HPDE6-E6E7 (cell line): ENCODE measurements around the gene EFHD2.
"Not testable (repeated sequence)": the region's sequence is repeated elsewhere in the genome, so short reads cannot be mapped to it uniquely, and the experiment has no call there.

Experiments
- DNase-seq: peaks from one replicate; pipeline ENCODE4 v3.0.0; 2011; ENCODE audit warnings: missing footprints; ENCODE audit errors: extremely low spot score

Gene EFHD2

DNA sequence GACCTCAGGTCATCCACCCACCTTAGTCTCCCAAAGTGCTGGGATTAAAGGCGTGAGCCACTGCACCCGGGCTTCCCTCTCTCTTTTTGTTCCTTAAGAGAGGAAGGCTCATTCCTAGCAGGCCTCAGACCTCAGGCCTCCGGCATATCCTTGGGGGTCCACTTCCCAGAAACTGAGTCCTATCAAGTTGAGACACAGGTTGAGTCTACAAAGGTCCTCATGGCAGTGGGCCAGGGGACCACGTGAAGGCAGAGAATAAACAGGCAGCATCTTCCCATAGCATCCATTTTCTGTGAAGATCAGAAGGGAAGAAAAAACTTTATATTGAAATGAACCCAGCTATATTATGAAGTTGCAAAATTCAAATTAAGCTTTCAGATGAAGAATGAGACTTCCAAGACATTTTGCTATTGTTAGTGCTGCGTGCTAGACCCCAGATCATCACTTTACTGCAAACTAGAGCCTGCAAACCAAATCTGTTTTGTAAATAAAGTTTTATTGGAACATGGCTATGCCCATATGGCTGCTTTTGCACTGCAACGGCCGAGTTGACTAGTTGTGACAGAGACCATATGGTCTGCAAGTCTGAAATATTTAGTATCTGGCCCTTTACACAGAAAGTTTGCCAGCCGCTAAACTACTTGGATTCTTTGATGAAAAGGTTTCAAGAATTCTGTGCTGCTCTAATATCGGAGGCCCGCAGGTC is 43.3 kb downstream of the EFHD2 start:
- DNase-seq: no peak

DNA sequence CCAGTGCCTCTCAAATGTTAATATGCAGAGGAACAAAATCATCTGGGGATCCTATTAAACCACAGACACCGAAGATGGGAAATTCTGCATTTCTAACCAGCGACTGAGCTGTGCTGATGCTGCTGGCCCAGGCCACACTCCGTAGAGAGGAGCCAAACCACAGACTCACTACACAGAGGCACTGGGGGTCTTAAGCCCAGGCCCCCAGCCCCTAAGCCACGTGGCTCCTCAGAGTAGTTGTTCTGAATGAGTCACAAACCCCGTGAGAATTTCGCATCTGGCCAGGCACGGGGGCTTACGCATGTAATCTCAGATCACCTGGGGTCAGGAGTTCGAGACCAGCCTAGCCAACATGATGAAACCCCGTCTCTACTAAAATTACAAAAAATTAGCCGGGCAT is 44.0 kb downstream of the EFHD2 start:
- DNase-seq: no peak

DNA sequence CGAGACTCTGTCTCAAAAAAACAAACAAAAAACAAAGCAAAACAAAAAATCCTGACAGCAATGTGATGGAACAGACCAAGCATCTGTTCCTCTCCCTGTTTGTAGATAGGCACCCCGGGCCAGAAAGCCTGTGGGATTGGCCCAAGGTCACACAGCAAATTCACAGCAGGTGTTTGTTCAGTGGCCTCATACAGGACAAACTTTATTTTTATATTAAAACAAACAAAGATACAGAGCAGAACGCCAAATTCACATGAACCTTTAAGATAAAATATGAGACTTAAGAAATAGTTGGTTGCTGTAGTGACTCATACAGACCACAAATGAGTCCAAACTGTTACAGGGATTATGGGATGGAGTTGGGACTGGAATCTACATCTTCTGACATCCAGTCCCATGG is 44.6 kb downstream of the EFHD2 start:
- DNase-seq: no peak

DNA sequence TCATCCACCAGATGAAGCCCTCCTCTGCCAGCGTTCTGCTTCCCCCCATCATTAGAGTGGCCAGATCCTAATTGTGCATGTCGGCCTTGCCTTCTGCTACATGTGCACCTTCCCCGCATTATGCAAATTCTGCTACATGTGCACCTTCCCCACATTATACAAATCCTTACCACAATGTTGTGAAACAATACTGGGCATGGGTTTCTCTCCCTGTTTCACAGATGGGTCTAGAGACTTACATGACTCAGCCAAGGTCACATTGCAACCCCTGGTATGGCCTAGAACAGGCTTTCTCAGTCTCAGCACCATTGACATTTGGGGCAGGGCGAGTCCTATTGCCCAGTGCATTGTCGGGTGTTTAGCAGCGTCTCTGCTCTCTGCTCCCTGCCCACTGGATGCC is 45.8 kb downstream of the EFHD2 start:
- no peak for DNase-seq

DNA sequence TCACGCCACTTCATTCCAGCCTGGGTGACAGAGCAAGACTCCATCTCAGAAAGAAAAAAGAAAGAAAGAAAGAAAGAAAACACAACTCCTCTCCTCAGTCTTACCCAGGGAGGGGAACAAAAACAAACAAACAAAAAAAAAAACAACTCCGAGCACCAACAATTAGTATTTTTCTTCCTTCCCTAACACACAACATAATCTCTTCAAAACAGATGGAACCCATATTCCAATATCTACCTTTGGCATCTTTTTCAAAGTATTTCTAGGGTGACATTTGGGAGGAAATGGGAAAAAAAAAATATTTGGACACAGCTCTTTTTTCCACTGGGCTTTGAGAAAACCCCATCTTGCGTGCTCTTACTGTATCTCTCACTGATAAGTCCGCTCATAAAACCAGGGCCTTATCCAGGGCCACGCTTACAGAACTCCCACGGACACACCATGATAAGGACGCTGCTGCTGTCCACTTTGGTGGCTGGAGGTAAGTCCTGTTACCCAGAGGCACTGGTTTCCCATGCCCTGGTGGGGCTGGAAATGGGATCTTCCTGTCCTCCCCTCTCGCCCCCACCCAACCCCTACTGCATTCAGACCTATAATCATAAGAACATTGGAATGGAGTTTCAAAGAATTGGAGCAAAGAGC is 46.7 kb downstream of the EFHD2 start, which contains the start of gene CELA2A:
Gene CELA2A (plus strand): TSS at position 420 of the 642 bp plus-strand sequence. CDS start 22 bp downstream, at position 442.
- no peak for DNase-seq

DNA sequence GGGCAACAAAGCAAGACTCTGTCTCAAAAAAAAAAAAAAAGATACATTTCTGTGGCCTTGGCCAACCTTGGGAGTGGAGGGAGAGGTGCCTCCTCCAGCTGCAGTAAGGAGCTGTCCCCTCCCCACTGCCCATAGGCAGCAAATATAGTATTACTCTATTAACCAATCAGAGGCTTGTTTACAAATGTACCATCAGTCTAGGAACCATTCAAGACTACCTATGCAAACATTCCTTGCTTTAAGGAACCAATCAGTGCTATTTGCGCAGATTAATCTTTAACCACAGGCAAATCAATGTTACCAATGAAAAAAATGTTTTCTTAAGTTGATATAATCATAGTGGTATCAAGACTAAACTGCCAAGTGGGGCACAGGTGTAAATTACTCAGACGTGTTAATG is 47.9 kb downstream of the EFHD2 start:
- no peak for DNase-seq

DNA sequence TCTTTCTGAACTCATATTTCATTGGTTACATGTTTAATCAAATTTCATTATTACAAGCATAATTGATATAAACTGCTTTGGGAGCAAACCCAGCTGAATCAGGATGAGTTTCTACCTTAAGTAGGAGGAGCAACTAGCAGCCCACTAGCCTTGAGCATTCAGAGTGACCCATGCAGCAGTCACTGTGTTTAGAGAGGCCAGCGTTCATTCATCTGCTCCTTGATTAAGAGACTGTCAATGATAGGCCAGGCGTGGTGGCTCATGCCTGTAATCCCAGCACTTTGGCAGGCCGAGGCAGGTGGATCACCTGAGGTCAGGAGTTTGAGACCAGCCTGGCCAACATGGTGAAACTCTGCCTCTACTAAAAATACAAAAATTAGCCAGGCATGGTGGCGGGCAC is 48.7 kb downstream of the EFHD2 start:
- not testable (repeated sequence) for DNase-seq

DNA sequence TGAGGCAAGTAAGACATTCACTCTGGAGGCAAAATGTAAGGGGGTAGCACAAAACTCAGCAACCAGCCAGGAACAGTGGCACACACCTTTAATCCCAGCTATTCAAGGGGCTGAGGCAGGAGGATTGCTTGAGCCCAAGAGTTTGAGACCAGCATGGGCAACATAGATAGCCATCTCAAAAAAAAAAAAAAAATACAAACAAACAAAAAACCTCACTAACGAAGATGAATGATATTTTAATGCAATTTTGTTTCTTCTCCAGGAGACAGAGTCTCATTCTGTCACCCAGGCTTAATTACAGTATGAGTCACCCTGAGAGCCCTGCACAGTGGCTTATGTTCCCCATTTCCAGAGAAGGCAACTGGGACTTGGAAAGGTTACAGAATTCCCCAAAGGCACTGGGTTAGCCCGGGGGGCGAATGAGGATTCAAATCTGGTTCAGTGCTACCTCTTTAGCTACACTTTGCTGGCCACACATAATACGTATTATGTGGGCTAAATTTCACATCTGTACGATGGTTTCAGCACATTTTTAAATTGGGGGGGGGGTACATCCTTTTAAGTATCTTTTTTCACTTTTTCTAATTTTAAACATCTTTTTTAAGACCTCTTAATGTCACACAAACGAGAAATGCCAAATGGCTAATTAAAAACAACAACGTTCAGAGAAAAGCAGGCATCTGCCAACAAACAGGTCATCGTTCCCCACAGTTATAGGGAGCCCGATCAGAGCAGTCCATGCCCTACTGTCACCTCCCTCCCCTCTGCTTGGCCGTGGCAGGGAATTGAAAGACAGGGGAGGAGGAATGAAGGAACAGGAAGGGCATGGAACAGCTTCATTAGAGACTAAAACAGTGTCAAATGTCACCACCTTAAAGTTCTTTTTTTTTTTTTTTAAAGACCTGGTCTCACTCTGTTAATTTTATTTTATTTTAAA is 50.4 kb downstream of the EFHD2 start:
- no peak for DNase-seq

DNA sequence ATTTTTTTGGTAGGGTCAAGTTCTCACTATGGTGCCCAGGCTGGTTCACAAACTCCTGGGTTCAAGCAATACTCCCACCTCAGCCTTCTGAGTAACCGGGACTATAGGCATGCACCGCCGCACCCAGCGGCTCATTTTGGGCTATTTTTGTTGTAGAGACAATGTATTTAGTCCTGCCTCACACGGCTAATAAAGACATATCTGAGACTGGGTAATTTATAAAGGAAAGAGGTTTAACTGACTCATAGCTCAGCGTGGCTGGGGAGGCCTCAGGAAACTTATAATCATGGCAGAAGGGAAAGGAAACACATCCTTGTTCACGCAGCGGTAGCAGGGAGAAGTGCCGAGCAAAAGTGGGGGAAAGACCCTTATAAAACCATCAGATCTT is 51.0 kb downstream of the EFHD2 start:
- DNase-seq: no peak

DNA sequence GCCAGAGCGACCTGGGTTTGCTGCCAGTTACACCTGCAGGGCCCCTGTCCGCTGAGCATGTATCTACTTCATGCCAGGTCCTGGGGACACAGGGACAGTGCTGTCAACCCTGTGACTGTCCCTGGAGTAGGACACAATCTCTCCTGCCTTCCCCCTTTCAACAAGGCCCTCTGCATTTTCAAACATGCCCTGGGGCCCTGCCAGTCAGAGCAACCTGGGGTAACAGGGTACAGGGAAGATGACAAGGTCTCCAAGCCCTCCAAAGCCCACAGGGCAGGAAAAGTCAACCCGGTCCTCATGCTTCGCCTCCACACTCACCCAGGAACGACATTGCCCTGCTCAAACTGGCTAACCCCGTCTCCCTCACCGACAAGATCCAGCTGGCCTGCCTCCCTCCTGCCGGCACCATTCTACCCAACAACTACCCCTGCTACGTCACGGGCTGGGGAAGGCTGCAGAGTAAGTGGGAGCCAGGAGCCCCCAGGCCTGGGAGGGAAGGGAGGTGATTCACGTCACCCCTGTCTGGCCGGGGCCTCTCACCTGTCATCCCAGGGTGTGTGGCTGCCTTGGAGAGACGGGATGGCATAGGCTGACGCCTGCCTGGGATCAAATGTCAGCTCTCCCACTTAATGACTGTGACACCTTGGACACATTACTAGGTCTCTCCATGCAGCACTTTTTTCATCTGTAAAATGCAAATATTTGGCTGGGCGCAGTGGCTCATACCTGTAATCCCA is 53.5 kb downstream of the EFHD2 start:
- peak; percentile 25 for DNase-seq

DNA sequence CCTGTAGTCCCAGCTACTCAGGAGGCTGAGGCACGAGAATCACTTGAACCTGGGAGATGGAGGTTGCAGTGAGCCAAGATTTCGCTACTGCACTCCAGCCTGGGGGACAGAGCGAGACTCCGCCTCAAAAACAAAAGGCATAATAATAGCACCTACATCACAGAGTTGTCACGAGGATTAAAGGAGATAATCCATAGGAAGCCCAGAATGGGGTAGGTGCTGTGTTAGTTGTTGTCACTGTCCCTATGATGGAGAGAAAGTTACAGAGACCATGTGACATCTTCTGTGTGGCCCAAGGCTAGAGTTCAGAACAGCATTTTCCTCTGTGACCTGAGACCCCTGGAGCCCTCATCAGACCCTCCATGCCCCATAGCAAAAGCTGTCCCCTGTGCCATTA is 54.2 kb downstream of the EFHD2 start:
- DNase-seq: not testable (repeated sequence)

DNA sequence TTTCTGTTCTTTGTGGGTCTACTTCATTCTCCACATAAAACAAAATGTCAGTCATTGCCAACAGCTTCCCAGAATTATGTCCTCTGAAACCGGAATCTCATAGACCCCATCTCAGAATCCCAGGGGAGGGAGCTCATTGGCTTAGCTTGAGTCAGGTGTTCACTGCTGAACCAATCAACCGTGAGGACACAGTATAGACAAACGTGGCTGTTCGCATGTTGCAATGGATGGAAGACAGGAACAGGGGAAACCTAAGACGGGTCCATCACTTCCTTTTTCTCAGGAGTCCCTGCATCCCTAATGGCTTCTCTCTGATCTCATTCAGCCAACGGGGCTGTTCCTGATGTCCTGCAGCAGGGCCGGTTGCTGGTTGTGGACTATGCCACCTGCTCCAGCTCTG is 56.0 kb downstream of the EFHD2 start:
- no peak for DNase-seq

DNA sequence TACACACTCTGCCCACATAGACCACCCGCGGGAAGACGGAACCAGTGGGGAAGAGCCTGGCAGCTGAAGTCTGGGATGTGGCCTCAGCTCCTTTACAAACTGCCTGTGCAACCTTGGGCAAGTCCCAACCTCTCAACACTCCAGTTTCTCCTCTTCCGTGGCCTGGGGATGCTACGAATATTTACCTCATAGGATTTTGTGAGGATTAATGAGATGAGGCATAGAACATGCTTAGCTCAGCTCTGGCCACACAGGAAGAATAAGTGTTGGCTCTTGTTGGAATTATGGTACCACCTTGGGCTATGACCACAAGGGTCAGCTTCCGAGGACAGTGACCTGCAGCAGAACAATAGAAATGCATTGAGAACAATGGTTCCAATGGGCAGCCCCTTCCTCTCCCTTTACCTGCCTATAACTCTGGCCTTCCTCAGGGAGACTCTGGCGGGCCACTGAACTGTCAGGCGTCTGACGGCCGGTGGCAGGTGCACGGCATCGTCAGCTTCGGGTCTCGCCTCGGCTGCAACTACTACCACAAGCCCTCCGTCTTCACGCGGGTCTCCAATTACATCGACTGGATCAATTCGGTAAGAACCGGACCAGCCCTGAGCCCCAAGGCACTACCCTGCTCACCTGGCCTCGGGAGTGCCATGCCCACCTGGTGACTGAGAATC is 57.4 kb downstream of the EFHD2 start:
- not testable (repeated sequence) for DNase-seq

DNA sequence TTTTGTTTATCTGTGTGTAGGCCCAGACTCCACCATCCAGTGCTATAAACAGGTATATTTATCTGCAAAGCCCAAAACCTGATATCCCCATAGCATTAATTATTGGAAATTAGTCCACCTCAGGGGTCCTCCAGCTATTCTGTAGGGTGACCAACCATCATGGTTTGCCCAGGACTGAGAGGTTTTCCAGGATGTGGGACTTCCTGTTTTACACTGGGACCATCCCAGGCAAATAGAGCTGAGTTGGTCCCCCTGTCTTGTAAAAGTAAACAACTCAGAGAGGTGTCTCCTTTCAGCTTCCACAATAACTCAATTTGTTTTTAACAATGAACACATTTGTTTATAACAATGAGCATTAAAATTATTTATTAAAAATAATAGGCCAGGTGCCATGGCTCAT is 58.5 kb downstream of the EFHD2 start:
- DNase-seq: no peak

DNA sequence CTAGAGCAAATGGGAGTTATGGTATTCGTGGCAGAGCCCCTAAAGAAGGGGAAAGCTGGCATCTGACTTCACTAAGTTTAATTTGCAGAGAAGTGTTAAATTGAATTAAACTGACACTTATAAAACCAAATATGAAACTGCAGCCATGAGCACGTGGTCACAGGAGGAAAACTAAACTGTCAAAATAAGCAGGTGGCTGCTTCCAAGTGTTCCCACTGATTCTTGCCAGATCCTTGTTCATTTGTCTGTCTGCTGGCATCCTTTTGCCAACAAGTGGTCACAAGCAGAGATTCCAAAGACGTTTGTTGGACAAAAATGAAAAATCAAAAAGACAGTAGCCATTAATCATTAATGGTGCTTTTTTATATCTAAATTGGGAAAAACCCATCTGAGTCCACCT is 59.7 kb downstream of the EFHD2 start:
- no peak for DNase-seq

DNA sequence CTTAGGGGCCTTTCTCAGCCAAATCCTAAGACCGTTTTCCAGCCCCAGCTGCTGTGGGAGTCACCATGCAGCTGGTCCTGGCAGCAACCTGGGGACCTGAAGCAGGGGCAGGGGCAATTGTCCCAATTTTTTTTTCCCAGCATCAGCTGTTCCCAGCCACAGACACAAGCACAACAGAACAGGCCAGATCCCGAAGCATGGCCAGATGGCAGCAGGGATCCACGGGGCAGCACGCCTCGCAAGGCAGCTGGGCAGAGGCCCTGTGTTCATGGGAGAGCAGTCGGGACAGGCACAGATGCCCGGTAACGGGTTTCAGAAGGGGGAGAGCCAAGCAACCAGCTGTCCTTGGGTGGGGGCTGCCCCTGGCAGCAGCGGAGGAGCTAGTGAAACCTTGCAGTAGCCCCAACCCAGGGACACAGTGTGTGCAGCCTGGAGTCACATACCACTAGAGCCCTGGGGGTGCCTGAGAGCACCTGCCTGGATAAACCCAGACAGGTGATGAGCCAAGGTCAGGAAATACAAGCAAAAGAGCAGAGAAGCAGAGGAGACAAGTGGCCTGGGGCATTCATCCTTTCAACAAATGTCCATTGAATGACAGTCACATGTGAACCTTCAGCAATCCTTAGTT is 60.2 kb downstream of the EFHD2 start:
- not testable (repeated sequence) for DNase-seq

DNA sequence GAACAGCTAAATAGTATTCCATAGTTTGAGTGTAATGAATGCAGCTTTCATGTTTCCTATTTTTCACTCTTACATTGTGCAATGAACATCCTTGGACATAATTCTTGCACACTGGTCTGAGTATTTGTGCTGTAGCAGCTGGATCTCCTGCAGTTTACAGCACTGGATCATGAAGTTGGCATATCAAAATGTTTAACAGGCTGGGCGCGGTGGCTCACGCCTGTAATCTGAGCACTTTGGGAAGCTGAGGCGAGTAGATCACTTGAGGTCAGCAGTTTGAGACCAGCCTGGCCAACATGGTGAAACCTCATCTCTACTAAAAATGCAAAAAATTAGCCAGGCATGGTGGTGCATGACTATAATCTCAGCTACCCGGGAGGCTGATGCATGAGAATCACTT is 61.4 kb downstream of the EFHD2 start:
- DNase-seq: not testable (repeated sequence)

DNA sequence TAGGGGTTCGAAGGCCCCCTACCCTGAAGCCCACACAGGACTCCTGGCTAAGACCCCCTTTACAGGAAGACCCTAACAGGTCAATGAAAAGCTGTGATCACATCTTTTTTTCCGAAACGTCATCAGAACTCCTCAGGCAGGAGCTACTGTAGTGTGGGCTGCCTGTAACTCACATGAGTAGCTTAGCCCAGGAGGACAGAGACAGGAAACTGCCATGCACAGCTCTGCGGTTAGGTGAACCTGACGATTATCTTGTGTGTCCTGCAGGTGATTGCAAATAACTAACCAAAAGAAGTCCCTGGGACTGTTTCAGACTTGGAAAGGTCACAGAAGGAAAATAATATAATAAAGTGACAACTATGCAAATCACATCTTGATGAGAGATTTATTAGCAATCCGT is 62.0 kb downstream of the EFHD2 start:
- DNase-seq: not testable (repeated sequence)

DNA sequence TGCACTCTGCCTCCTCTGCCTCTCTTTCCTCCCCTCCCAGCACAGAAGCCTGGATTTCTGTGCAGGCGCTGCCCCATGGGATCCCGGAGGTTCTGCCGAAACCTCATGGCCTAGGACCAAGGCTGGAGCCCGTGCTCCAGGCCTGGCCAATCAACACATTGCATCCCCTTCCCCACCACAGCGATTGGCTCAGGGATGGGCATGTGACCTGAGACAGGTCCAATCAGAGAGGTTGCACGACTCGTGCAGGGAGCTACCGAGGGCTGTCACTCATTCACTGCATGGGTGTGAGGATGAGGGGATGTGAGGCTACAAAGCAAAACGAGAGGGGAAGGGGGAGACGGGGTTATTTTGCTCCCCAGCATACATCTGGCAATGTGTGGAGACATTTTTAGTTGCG is 62.9 kb downstream of the EFHD2 start:
- DNase-seq: no peak

DNA sequence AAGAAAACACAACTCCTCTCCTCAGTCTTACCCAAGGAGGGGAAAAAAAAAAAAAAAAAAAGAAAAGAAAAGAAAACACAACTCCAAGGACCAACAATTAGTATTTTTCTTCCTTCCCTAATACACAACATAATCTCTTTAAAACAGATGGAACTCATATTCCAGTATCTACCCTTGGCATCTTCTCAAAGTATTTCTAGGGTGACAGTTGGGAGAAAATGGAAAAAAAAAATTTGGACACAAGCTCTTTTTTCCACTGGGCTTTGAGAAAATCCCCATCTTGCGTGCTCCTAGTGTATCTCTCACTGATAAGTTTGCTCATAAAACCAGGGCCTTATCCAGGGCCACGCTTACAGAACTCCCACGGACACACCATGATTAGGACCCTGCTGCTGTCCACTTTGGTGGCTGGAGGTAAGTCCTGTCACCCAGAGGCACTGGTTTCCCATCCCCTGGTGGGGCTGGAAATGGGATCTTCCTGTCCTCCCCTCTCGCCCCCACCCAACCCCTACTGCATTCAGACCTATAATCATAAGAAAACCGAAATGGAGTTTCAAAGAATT is 66.1 kb downstream of the EFHD2 start, which contains the start of gene CELA2B:
Gene CELA2B (plus strand): TSS at position 353 of the 563 bp plus-strand sequence. CDS start 22 bp downstream, at position 375.
- no peak for DNase-seq
